HG02981 (cell line): ENCODE results near the gene RTL5.
A peak's percentile ranks its signal among the peaks of the same experiment; 100 is the strongest.

ENCODE experiments used
- ATAC-seq: cut with Tn5 transposase; IDR thresholded peaks from one replicate; pipeline ENCODE4 v1.9.1; 2021; ENCODE audit warnings: mild to moderate bottlenecking, moderate library complexity; ENCODE audit not compliant: unreplicated experiment

Gene RTL5

GRCh38 chrX:72110051-72110875 lies 21.5 kb downstream of the RTL5 start:
- no peak for ATAC-seq

- ATAC-seq, result no peak
These were observed 23.0 kb downstream of the RTL5 start for GRCh38 chrX:72108666-72109065.

GRCh38 chrX:72107841-72108595 lies 23.7 kb downstream of the RTL5 start:
- ATAC-seq, result no peak

GRCh38 chrX:72107320-72107719 lies 24.4 kb downstream of the RTL5 start:
- no peak for ATAC-seq

GRCh38 chrX:72105436-72105835 lies 26.3 kb downstream of the RTL5 start:
- ATAC-seq, result peak; percentile 56

GRCh38 chrX:72102760-72103159 lies 29.0 kb downstream of the RTL5 start:
- no peak for ATAC-seq

GRCh38 chrX:72102126-72102525 lies 29.6 kb downstream of the RTL5 start:
- ATAC-seq, result no peak

GRCh38 chrX:72101597-72102037 lies 30.1 kb downstream of the RTL5 start:
- no peak for ATAC-seq

- peak; percentile 78 for ATAC-seq
These were observed 30.8 kb downstream of the RTL5 start for GRCh38 chrX:72100824-72101351.

GRCh38 chrX:72100051-72100755 lies 31.5 kb downstream of the RTL5 start:
- ATAC-seq, result no peak

- no peak for ATAC-seq
These were observed 34.6 kb downstream of the RTL5 start for GRCh38 chrX:72097098-72097497.

GRCh38 chrX:72095370-72095769 lies 36.3 kb downstream of the RTL5 start:
- ATAC-seq, result no peak

- ATAC-seq, result peak; percentile 92
These were observed 36.8 kb downstream of the RTL5 start for GRCh38 chrX:72094894-72095293.

- no peak for ATAC-seq
These were observed 42.5 kb downstream of the RTL5 start for GRCh38 chrX:72089254-72089653.

GRCh38 chrX:72088761-72089160 lies 43.0 kb downstream of the RTL5 start:
- ATAC-seq, result no peak

GRCh38 chrX:72086995-72087394 lies 44.7 kb downstream of the RTL5 start:
- no peak for ATAC-seq

GRCh38 chrX:72084114-72084513 lies 47.6 kb downstream of the RTL5 start:
- no peak for ATAC-seq

GRCh38 chrX:72083291-72083690 lies 48.4 kb downstream of the RTL5 start:
- no peak for ATAC-seq

- ATAC-seq, result no peak
These were observed 50.0 kb downstream of the RTL5 start for GRCh38 chrX:72081605-72082320.

- ATAC-seq, result no peak
These were observed 50.9 kb downstream of the RTL5 start for GRCh38 chrX:72080800-72081199.

- no peak for ATAC-seq
These were observed 51.6 kb downstream of the RTL5 start for GRCh38 chrX:72080150-72080549.
